H9 (cell line): ENCODE measurements around the gene SH3RF2. TPM values are rescaled to one million over a fixed set of nuclear protein-coding genes. Genes with fewer than 3 reads are reported as not detected.

Source experiments
- DNase-seq: peaks from one replicate; pipeline ENCODE4 v3.0.0-alpha.2; 2017
- H2AFZ ChIP-seq: one replicate; pipeline ENCODE4 v1.6.1; 2013; ENCODE audit warnings: mild to moderate bottlenecking, low read length, control low read depth, moderate library complexity
- H2AK5ac ChIP-seq: 2 replicates; pipeline ENCODE4 v1.6.1; 2013; ENCODE audit warnings: low read length, control low read depth, mixed read lengths; ENCODE audit not compliant: insufficient read length
- H2BK120ac ChIP-seq: one replicate; pipeline ENCODE4 v1.6.1; 2013; ENCODE audit warnings: low read depth, mild to moderate bottlenecking, low read length, control low read depth, inconsistent platforms; ENCODE audit not compliant: poor library complexity, severe bottlenecking
- H2BK12ac ChIP-seq: 2 replicates; pipeline ENCODE4 v1.6.1; 2013; ENCODE audit warnings: low read length, control low read depth, mixed read lengths, low read depth; ENCODE audit not compliant: insufficient read length
- H2BK15ac ChIP-seq: 2 replicates; pipeline ENCODE4 v1.6.1; 2013; ENCODE audit warnings: low read depth, low read length, control low read depth
- H2BK20ac ChIP-seq: one replicate; pipeline ENCODE4 v1.6.1; 2013; ENCODE audit warnings: low read depth, mild to moderate bottlenecking, low read length, control low read depth, inconsistent platforms; ENCODE audit not compliant: poor library complexity, severe bottlenecking
- H2BK5ac ChIP-seq: 2 replicates; pipeline ENCODE4 v1.6.1; 2013; ENCODE audit warnings: low read length, control low read depth, mixed read lengths; ENCODE audit not compliant: insufficient read length
- H3K14ac ChIP-seq: 2 replicates; pipeline ENCODE4 v1.6.1; 2013; ENCODE audit warnings: low read length, control low read depth; ENCODE audit not compliant: insufficient read depth
- H3K18ac ChIP-seq: 2 replicates; pipeline ENCODE4 v1.6.1; 2013; ENCODE audit warnings: low read depth, mild to moderate bottlenecking, mixed read lengths, low read length, control low read depth; ENCODE audit not compliant: insufficient read length
- H3K23ac ChIP-seq: 2 replicates; pipeline ENCODE4 v1.6.1; 2013; ENCODE audit warnings: low read length, control low read depth, mixed read lengths, low read depth; ENCODE audit not compliant: insufficient read length
- H3K23me2 ChIP-seq: 2 replicates; pipeline ENCODE4 v1.6.1; 2013; ENCODE audit warnings: low read depth, mild to moderate bottlenecking, mixed read lengths, low read length, control low read depth; ENCODE audit not compliant: insufficient read length, poor library complexity, severe bottlenecking
- H3K27ac ChIP-seq: 2 replicates; pipeline ENCODE4 v1.5.1; 2013; ENCODE audit warnings: low read length, control low read depth, mixed read lengths, low read depth; ENCODE audit not compliant: insufficient read length
- H3K27me3 ChIP-seq: 2 replicates; pipeline ENCODE4 v1.6.1; 2013; ENCODE audit warnings: low read length, control low read depth, inconsistent platforms; ENCODE audit not compliant: insufficient read depth
- H3K4ac ChIP-seq: 2 replicates; pipeline ENCODE4 v1.6.1; 2013; ENCODE audit warnings: low read depth, mild to moderate bottlenecking, control low read depth, inconsistent platforms, low read length, moderate library complexity
- H3K4me1 ChIP-seq: 2 replicates; pipeline ENCODE4 v1.6.1; 2013; ENCODE audit warnings: low read length, control low read depth, inconsistent platforms; ENCODE audit not compliant: insufficient read depth
- H3K4me2 ChIP-seq: 2 replicates; pipeline ENCODE4 v1.6.1; 2013; ENCODE audit warnings: low read length, control low read depth, mixed read lengths; ENCODE audit not compliant: insufficient read length, insufficient read depth
- H3K56ac ChIP-seq: 2 replicates; pipeline ENCODE4 v1.6.1; 2013; ENCODE audit warnings: low read depth, mild to moderate bottlenecking, mixed read lengths, low read length, control low read depth; ENCODE audit not compliant: insufficient read length
- H3K79me1 ChIP-seq: 2 replicates; pipeline ENCODE4 v1.6.1; 2013; ENCODE audit warnings: low read depth, mild to moderate bottlenecking, moderate library complexity, low read length, control low read depth, inconsistent platforms; ENCODE audit not compliant: insufficient read depth, poor library complexity, severe bottlenecking
- H3K79me2 ChIP-seq: 2 replicates; pipeline ENCODE4 v1.6.1; 2013; ENCODE audit warnings: low read length, control low read depth, inconsistent platforms; ENCODE audit not compliant: insufficient read depth
- H3K9ac ChIP-seq: 2 replicates; pipeline ENCODE4 v1.6.1; 2013; ENCODE audit warnings: low read length, control low read depth, mixed read lengths; ENCODE audit not compliant: insufficient read length; ENCODE audit errors: extremely low read depth
- H3K9me3 ChIP-seq: one replicate; pipeline ENCODE4 v1.6.1; 2013; ENCODE audit warnings: low read depth, low read length, inconsistent platforms; ENCODE audit not compliant: control insufficient read depth
- H3T11ph ChIP-seq: one replicate; pipeline ENCODE4 v1.6.1; 2013; ENCODE audit warnings: mild to moderate bottlenecking, low read length, control low read depth, inconsistent platforms
- H4K20me1 ChIP-seq: one replicate; pipeline ENCODE4 v1.6.1; 2013; ENCODE audit not compliant: control insufficient read depth, insufficient read length, insufficient read depth
- H4K5ac ChIP-seq: 2 replicates; pipeline ENCODE4 v1.6.1; 2013; ENCODE audit warnings: low read depth, mild to moderate bottlenecking, mixed read lengths, low read length, control low read depth; ENCODE audit not compliant: insufficient read length
- H4K8ac ChIP-seq: replicated peaks from 2 replicates; pipeline ENCODE4 v1.6.1; 2013; ENCODE audit warnings: low read length, control low read depth, mixed read lengths, low read depth; ENCODE audit not compliant: insufficient read length
- H4K91ac ChIP-seq: 2 replicates; pipeline ENCODE4 v1.6.1; 2013; ENCODE audit warnings: low read depth, mild to moderate bottlenecking, moderate library complexity, mixed read lengths, low read length, control low read depth; ENCODE audit not compliant: insufficient read length
- H3K27ac Mint-ChIP-seq, 3 experiments: 2 replicates in 2 of 3; 3 replicates in 1 of 3; pipeline ENCODE4 v1.8.0; 2020 to 2021; ENCODE audit warnings: mixed read lengths in 3 of 3, mild to moderate bottlenecking in 1 of 3, moderate library complexity in 1 of 3
- H3K27me3 Mint-ChIP-seq: 2 replicates; pipeline ENCODE4 v1.8.0; 2021; ENCODE audit warnings: low read depth, mild to moderate bottlenecking, moderate library complexity, mixed read lengths
- H3K36me3 Mint-ChIP-seq, 3 experiments: 2 replicates in 2 of 3; 3 replicates in 1 of 3; pipeline ENCODE4 v1.8.0; 2020 to 2021; ENCODE audit warnings: low read depth in 3 of 3, mixed read lengths in 3 of 3; ENCODE audit not compliant: insufficient read depth in 1 of 3
- H3K4me1 Mint-ChIP-seq, 2 experiments: 2 replicates each; pipeline ENCODE4 v1.8.0; 2020; ENCODE audit warnings: mixed read lengths in 2 of 2
- H3K4me3 Mint-ChIP-seq, 2 experiments: 2 replicates in 1 of 2; 3 replicates in 1 of 2; pipeline ENCODE4 v1.8.0; 2020 to 2021; ENCODE audit warnings: mild to moderate bottlenecking in 2 of 2, mixed read lengths in 2 of 2, moderate library complexity in 1 of 2
- H3K9me3 Mint-ChIP-seq, 2 experiments: 2 replicates in 1 of 2; 3 replicates in 1 of 2; pipeline ENCODE4 v1.8.0; 2020; ENCODE audit warnings: mild to moderate bottlenecking in 2 of 2, mixed read lengths in 2 of 2, moderate library complexity in 1 of 2
- WGBS: extraction: QIAGEN DNeasy Blood & Tissue Kit; methylation state at CpG from one replicate; pipeline ENCODE4 v1.1.7; 2013; ENCODE audit warnings: missing lambda C conversion rate, low lambda C conversion rate, mixed read lengths; ENCODE audit not compliant: insufficient read length; ENCODE audit errors: extremely low coverage; 5-methylcytosine and 5-hydroxymethylcytosine counted together
- total RNA-seq: library from RNA; stranded (reverse); gene quantifications from 2 replicates; pipeline ENCODE4 v1.2.1, GENCODE V29; 2021
- TF ChIP-seq, protein P1 (sequence below): fragments of 200-600 bp; sonication (generic); conservative IDR thresholded peaks from 3 replicates; pipeline ENCODE4 v1.8.0; 2021; ENCODE audit warnings: antibody characterized with exemption, mild to moderate bottlenecking

Gene SH3RF2
- total RNA-seq, 1 experiment from 2014 or later: 0.66 TPM

DNA sequence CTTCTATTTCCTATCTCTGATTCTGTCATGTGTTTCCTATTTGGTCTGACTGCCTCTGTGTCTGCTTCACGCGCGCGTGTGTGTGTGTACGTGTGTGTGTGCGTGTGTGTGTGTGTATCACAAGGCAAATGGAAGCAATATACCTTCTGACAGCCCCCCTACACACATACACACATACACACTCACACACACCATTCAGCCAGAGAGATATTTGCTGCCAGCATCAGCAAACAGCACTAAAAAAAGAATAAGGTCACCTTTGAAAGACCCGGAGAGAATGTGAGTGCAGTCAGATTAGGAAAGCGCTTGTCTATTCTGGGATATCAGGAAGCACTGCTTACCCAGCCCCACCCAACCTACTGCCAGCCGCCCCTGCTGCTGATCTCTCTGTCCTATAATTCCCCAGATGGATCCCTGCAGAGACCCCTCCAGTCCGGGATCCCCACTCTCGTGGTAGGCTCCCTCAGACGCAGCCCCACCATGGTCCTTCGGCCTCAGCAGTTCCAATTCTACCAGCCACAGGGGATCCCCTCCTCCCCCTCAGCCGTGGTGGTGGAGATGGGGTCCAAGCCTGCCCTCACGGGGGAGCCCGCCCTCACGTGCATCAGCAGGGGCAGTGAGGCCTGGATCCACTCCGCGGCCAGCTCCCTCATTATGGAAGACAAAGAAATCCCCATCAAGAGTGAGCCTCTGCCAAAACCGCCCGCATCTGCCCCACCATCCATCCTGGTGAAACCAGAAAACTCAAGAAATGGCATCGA is 123.3 kb downstream of the SH3RF2 start:
- H3K4me2 ChIP-seq: no peak overlapping the region
- no peak overlapping the region for H3K56ac ChIP-seq
- H3K23ac ChIP-seq: no peak overlapping the region
- Mint-ChIP-seq H3K27ac (no peak overlapping the region; a peak in 1 of 7 replicates), H3K4me3 (no peak overlapping the region), H3K9me3 (no peaks in the 10 kb centered on the region; a peak in 1 of 5 replicates), H3K27me3 (peaks cover 8% of the 10 kb centered on the region; the same call in 1 of the 2 replicates), H3K36me3 (no peaks in the 10 kb centered on the region), H3K4me1 (peaks cover 0 to 5% of the 10 kb centered on the region in 2 experiments; a peak in 1 of 4 replicates)
- no peak overlapping the region for H2BK12ac ChIP-seq
- H3T11ph ChIP-seq: no peak overlapping the region
- H3K9ac ChIP-seq: no peak overlapping the region
- H4K8ac ChIP-seq: no peak overlapping the region
- H4K91ac ChIP-seq: no peak overlapping the region
- H3K18ac ChIP-seq: no peak overlapping the region
- no peak overlapping the region for H2BK15ac ChIP-seq
- H2BK20ac ChIP-seq: no peak overlapping the region
- H2AFZ ChIP-seq: no peak overlapping the region
- H3K14ac ChIP-seq: no peak overlapping the region
- no peak overlapping the region for H2AK5ac ChIP-seq
- no peaks in the 10 kb centered on the region for H3K4me1 ChIP-seq
- H3K79me1 ChIP-seq: no peaks in the 10 kb centered on the region
- no peak for DNase-seq
- H2BK120ac ChIP-seq: no peak overlapping the region
- no peak overlapping the region for H3K27ac ChIP-seq
- no CpG with 5 or more reads among the region's 22 CpGs for WGBS
- H3K79me2 ChIP-seq: no peaks in the 10 kb centered on the region
- H3K27me3 ChIP-seq: no peaks in the 10 kb centered on the region
- TF ChIP-seq, protein P1, sequence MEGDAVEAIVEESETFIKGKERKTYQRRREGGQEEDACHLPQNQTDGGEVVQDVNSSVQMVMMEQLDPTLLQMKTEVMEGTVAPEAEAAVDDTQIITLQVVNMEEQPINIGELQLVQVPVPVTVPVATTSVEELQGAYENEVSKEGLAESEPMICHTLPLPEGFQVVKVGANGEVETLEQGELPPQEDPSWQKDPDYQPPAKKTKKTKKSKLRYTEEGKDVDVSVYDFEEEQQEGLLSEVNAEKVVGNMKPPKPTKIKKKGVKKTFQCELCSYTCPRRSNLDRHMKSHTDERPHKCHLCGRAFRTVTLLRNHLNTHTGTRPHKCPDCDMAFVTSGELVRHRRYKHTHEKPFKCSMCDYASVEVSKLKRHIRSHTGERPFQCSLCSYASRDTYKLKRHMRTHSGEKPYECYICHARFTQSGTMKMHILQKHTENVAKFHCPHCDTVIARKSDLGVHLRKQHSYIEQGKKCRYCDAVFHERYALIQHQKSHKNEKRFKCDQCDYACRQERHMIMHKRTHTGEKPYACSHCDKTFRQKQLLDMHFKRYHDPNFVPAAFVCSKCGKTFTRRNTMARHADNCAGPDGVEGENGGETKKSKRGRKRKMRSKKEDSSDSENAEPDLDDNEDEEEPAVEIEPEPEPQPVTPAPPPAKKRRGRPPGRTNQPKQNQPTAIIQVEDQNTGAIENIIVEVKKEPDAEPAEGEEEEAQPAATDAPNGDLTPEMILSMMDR: no peak
- H3K4ac ChIP-seq: no peak overlapping the region
- H3K23me2 ChIP-seq: no peaks in the 10 kb centered on the region
- H4K20me1 ChIP-seq: no peaks in the 10 kb centered on the region
- no peaks in the 10 kb centered on the region for H3K9me3 ChIP-seq
- no peak overlapping the region for H4K5ac ChIP-seq
- H2BK5ac ChIP-seq: no peak overlapping the region
